Trophoblast cell (in vitro differentiated cells and primary cell): ENCODE data around the gene TAPT1.

Experiments used
- DNase-seq, 2 donors: peaks; one replicate each; pipeline ENCODE4 v3.0.0-alpha.2; 2016
- H2AFZ ChIP-seq: 2 replicates; pipeline ENCODE4 v1.6.1; 2013; ENCODE audit warnings: low read length, moderate library complexity, mild to moderate bottlenecking; ENCODE audit not compliant: insufficient read depth, poor library complexity
- H2AK5ac ChIP-seq: 2 replicates; pipeline ENCODE4 v1.6.1; 2013; ENCODE audit warnings: mild to moderate bottlenecking, low read length
- H2BK120ac ChIP-seq: 2 replicates; pipeline ENCODE4 v1.6.1; 2013; ENCODE audit warnings: low read length, mild to moderate bottlenecking, moderate library complexity; ENCODE audit not compliant: insufficient read depth, poor library complexity
- H2BK12ac ChIP-seq: 2 replicates; pipeline ENCODE4 v1.6.1; 2013; ENCODE audit warnings: mild to moderate bottlenecking, low read length, moderate library complexity
- H2BK5ac ChIP-seq: 2 replicates; pipeline ENCODE4 v1.6.1; 2013; ENCODE audit warnings: low read length, low read depth, moderate library complexity, mild to moderate bottlenecking; ENCODE audit not compliant: poor library complexity
- H3K14ac ChIP-seq: 2 replicates; pipeline ENCODE4 v1.6.1; 2013; ENCODE audit warnings: mild to moderate bottlenecking, low read length
- H3K18ac ChIP-seq: 2 replicates; pipeline ENCODE4 v1.6.1; 2013; ENCODE audit warnings: mild to moderate bottlenecking, low read length
- H3K23ac ChIP-seq: 2 replicates; pipeline ENCODE4 v1.6.1; 2013; ENCODE audit warnings: low read length
- H3K27ac ChIP-seq: 2 replicates; pipeline ENCODE4 v1.5.1; 2013; ENCODE audit warnings: low read depth, mild to moderate bottlenecking, inconsistent platforms, low read length, moderate library complexity
- H3K27me3 ChIP-seq: 2 replicates; pipeline ENCODE4 v1.6.1; 2013; ENCODE audit warnings: inconsistent platforms, mild to moderate bottlenecking, low read length, moderate library complexity; ENCODE audit not compliant: insufficient read depth
- H3K36me3 ChIP-seq, 2 experiments: 1 replicate in 1 of 2; 2 replicates in 1 of 2; pipeline ENCODE4 v1.6.1; 2013; ENCODE audit warnings: low read length in 2 of 2, mild to moderate bottlenecking in 2 of 2, moderate library complexity in 1 of 2; ENCODE audit not compliant: insufficient read depth in 2 of 2, control insufficient read depth in 1 of 2
- H3K4ac ChIP-seq: 2 replicates; pipeline ENCODE4 v1.6.1; 2013; ENCODE audit warnings: low read depth, mild to moderate bottlenecking, low read length, moderate library complexity
- H3K4me1 ChIP-seq, 2 experiments: 1 replicate in 1 of 2; 2 replicates in 1 of 2; pipeline ENCODE4 v1.6.1; 2013; ENCODE audit warnings: low read length in 2 of 2, mild to moderate bottlenecking in 2 of 2, moderate library complexity in 1 of 2; ENCODE audit not compliant: insufficient read depth in 2 of 2, control insufficient read depth in 1 of 2
- H3K4me2 ChIP-seq: 2 replicates; pipeline ENCODE4 v1.6.1; 2013; ENCODE audit warnings: inconsistent platforms, mild to moderate bottlenecking, low read length, moderate library complexity
- H3K4me3 ChIP-seq: 2 replicates; pipeline ENCODE4 v1.5.1; 2013; ENCODE audit warnings: mild to moderate bottlenecking, low read depth, low read length, inconsistent platforms
- H3K79me1 ChIP-seq: one replicate; pipeline ENCODE4 v1.6.1; 2013; ENCODE audit warnings: low read length
- H3K79me2 ChIP-seq: 2 replicates; pipeline ENCODE4 v1.6.1; 2013; ENCODE audit warnings: low read length, mild to moderate bottlenecking; ENCODE audit not compliant: control insufficient read depth, insufficient read depth, poor library complexity
- H3K9ac ChIP-seq: 2 replicates; pipeline ENCODE4 v1.6.1; 2013; ENCODE audit warnings: mild to moderate bottlenecking, low read length
- H3K9me3 ChIP-seq: 2 replicates; pipeline ENCODE4 v1.6.1; 2013; ENCODE audit warnings: low read depth, mild to moderate bottlenecking, control low read depth, inconsistent platforms, low read length; ENCODE audit not compliant: insufficient read depth
- H4K12ac ChIP-seq: 2 replicates; pipeline ENCODE4 v1.6.1; 2013; ENCODE audit warnings: low read depth, mild to moderate bottlenecking, low read length, moderate library complexity
- H4K8ac ChIP-seq: 2 replicates; pipeline ENCODE4 v1.6.1; 2013; ENCODE audit warnings: low read depth, mild to moderate bottlenecking, low read length, moderate library complexity
- H4K91ac ChIP-seq: one replicate; pipeline ENCODE4 v1.6.1; 2013; ENCODE audit warnings: low read depth, mild to moderate bottlenecking, low read length, moderate library complexity
- WGBS: extraction: QIAGEN DNeasy Blood & Tissue Kit; methylation state at CpG from one replicate; pipeline ENCODE4 v1.1.7; 2013; ENCODE audit warnings: missing lambda C conversion rate; ENCODE audit not compliant: insufficient read length, insufficient coverage; ENCODE audit errors: extremely low coverage; 5-methylcytosine and 5-hydroxymethylcytosine counted together

Gene TAPT1

DNA sequence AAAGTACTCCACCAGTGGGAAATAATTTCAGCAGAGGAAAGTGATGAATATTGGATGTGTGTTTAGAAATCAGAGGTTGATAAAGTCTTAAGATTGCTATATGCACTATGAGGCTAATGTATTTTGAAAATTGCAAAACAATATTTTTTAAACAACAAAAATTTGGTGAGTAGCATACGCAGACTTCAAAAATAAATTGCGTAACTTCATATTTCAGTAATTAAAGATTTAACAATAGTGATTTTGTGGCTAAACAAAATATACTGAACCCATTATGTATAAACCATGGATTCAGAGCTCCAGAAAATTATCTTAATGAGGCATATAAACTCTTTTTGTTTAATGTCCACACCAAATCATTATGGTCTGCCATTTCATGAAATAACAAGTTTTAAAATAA is 3.3 kb upstream of the TAPT1 start:
- no peak overlapping the region for H2BK5ac ChIP-seq
- no peak overlapping the region for H2AK5ac ChIP-seq
- no peak overlapping the region for H3K4ac ChIP-seq
- no peak overlapping the region for H3K27ac ChIP-seq
- no peak overlapping the region for H3K9ac ChIP-seq
- no peak overlapping the region for H2BK120ac ChIP-seq
- no peak overlapping the region for H3K4me2 ChIP-seq
- DNase-seq: no peak
- WGBS: no CpG with 5 or more reads among the region's 2 CpGs
- H4K8ac ChIP-seq: no peak overlapping the region
- no peaks in the 10 kb centered on the region for H3K9me3 ChIP-seq
- H2AFZ ChIP-seq: no peak overlapping the region
- no peak overlapping the region for H2BK12ac ChIP-seq
- H3K23ac ChIP-seq: no peak overlapping the region
- peaks cover 0 to 2% of the 10 kb centered on the region in 2 experiments for H3K4me1 ChIP-seq
- H3K18ac ChIP-seq: no peak overlapping the region
- peaks cover 10% of the 10 kb centered on the region for H3K79me2 ChIP-seq
- H3K36me3 ChIP-seq: no peaks in the 10 kb centered on the region
- H3K27me3 ChIP-seq: no peaks in the 10 kb centered on the region
- peaks cover 13% of the 10 kb centered on the region for H3K79me1 ChIP-seq
- no peak overlapping the region for H3K14ac ChIP-seq
- H4K12ac ChIP-seq: no peak overlapping the region
- H3K4me3 ChIP-seq: no peak overlapping the region
- H4K91ac ChIP-seq: no peak overlapping the region

- Histone ChIP-seq H2BK120ac (no peak overlapping the region), H4K91ac (no peak overlapping the region), H3K9me3 (no peaks in the 10 kb centered on the region), H3K79me2 (peaks cover 10% of the 10 kb centered on the region), H2AK5ac (no peak overlapping the region), H4K8ac (peak overlapping the region; percentile 94), H3K18ac (peak overlapping the region; percentile 71), H3K23ac (no peak overlapping the region), H3K4ac (no peak overlapping the region), H3K4me3 (peak overlapping the region; percentile 92), H2BK5ac (no peak overlapping the region), H3K36me3 (no peaks in the 10 kb centered on the region), H3K9ac (no peak overlapping the region), H3K4me2 (peak overlapping the region; percentile 97), H3K27ac (no peak overlapping the region), H2AFZ (no peak overlapping the region), H3K14ac (no peak overlapping the region), H4K12ac (peak overlapping the region; percentile 55), H3K4me1 (peaks cover 2 to 4% of the 10 kb centered on the region in 2 experiments), H3K79me1 (peaks cover 13% of the 10 kb centered on the region), H3K27me3 (no peaks in the 10 kb centered on the region), H2BK12ac (no peak overlapping the region)
- no CpG with 5 or more reads among the region's 20 CpGs for WGBS
- peak in 1 of 2 donors; percentile 34 for DNase-seq
Measured at GRCh38 chr4:16227462-16227868, 1.2 kb upstream of the TAPT1 start.

- Histone ChIP-seq H2BK5ac (peak overlapping the region; percentile 57), H3K9me3 (no peaks in the 10 kb centered on the region), H3K4me3 (peak overlapping the region; percentile 92), H4K8ac (peak overlapping the region; percentile 94), H2AFZ (peak overlapping the region; percentile 56), H4K12ac (peak overlapping the region; percentile 97), H4K91ac (peak overlapping the region; percentile 91), H2AK5ac (no peak overlapping the region), H3K79me2 (peaks cover 10% of the 10 kb centered on the region), H3K9ac (peak overlapping the region; percentile 83), H3K27me3 (no peaks in the 10 kb centered on the region), H2BK12ac (no peak overlapping the region), H3K36me3 (no peaks in the 10 kb centered on the region), H3K4me2 (peak overlapping the region; percentile 97), H3K18ac (peak overlapping the region; percentile 64), H3K4ac (peak overlapping the region; percentile 86), H3K4me1 (peaks cover 2 to 4% of the 10 kb centered on the region in 2 experiments), H2BK120ac (peak overlapping the region; percentile 68), H3K79me1 (peaks cover 13% of the 10 kb centered on the region), H3K23ac (no peak overlapping the region), H3K14ac (peak overlapping the region; percentile 93), H3K27ac (peak overlapping the region; percentile 94)
- peak; percentile 71 to 72 for DNase-seq
- WGBS: no CpG with 5 or more reads among the region's 57 CpGs
Measured at GRCh38 chr4:16226816-16227461, 668 bp upstream of the TAPT1 start.

- Histone ChIP-seq H2BK120ac (no peak overlapping the region), H3K4me1 (peaks cover 2 to 4% of the 10 kb centered on the region in 2 experiments), H3K79me1 (peaks cover 13% of the 10 kb centered on the region), H3K79me2 (peaks cover 10% of the 10 kb centered on the region), H3K14ac (no peak overlapping the region), H3K27me3 (no peaks in the 10 kb centered on the region), H3K4me3 (peak overlapping the region; percentile 92), H2AFZ (no peak overlapping the region), H3K4ac (no peak overlapping the region), H2AK5ac (no peak overlapping the region), H3K27ac (peak overlapping the region; percentile 94), H2BK5ac (no peak overlapping the region), H3K18ac (no peak overlapping the region), H3K9me3 (no peaks in the 10 kb centered on the region), H3K36me3 (no peaks in the 10 kb centered on the region), H2BK12ac (no peak overlapping the region), H3K9ac (no peak overlapping the region), H4K91ac (no peak overlapping the region), H4K12ac (no peak overlapping the region), H3K23ac (no peak overlapping the region), H4K8ac (no peak overlapping the region), H3K4me2 (peak overlapping the region; percentile 72)
- WGBS: no CpG with 5 or more reads among the region's 6 CpGs
- peak in 1 of 2 donors; percentile 47 for DNase-seq
Measured at GRCh38 chr4:16225167-16225862, 956 bp downstream of the TAPT1 start.
